COLO668 (cell line): ENCODE results near the gene SERPINA5.
"Not testable (repeated sequence)": the region's sequence is repeated elsewhere in the genome, so short reads cannot be mapped to it uniquely, and the experiment has no call there.

Experiments
- DNase-seq: peaks from one replicate; lab custom pipeline; 2025; ENCODE audit not compliant: unreplicated experiment; lab: John Stamatoyannopoulos, UW

The SERPINA5 gene

GRCh38 chr14:94573475-94574277, 7.5 kb upstream of the SERPINA5 start:
- DNase-seq, result no peak

DNA sequence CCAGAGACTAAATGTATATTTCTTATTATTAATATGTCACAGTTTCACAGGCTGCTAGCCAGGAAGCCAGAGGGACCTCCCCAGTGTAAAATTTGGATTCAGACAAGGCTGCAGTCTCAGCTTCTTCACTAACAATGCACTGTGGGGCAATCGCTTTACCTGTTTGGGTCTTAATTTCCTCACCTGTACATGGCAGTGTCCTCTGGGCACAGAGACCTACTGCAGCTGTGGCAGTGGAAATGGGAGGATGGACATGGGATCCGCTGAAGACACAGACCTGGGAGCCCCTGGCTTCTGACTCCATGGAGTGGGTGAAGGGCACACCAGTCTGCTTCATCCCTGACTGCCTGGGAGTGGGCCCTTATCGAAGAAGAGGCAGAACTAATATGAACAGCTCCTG, 6.9 kb upstream of the SERPINA5 start:
- no peak for DNase-seq

DNA sequence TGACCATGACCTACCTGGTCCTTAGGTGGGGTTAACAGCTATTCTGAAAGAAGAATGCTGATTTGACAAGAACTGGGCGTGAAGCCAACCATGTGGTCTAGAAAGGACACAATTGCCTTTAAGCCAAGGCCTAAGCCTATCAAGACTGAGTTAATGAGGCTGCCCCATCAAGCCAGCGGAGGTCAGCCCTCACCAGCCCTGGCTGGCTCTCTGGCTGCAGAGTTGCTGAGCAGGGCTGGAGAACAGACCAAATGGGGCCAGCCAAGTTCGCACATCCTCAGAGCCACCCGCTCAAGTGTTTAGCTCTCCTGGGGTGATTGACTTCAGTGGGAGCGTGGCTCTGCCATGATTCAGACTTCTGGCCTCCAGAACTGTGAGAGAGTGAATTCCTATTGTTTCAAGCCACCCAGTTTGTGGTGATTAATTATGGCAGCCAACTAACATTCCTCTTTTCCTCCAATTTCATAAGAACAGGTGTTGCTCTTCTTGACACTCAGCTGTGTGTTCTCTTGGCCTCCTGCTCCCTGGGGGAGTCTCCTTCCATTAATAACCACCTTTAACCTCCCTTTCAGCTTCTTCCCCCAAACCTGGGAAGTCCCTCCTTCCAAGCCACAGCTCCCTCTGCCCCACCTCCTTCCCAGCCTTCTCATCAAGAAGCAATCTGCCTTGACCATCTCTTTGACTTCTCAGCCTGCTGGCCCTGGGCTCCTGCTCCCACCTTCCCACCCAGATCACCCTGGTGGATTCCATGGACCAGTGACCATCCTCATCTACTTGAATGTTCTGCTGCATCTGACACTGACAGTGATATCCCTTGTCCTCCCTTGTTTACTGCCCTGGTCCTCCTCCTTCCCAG, 5.3 kb upstream of the SERPINA5 start:
- DNase-seq, result no peak

- DNase-seq, result not testable (repeated sequence)
These were observed 3.8 kb upstream of the SERPINA5 start for GRCh38 chr14:94577472-94577871.

DNA sequence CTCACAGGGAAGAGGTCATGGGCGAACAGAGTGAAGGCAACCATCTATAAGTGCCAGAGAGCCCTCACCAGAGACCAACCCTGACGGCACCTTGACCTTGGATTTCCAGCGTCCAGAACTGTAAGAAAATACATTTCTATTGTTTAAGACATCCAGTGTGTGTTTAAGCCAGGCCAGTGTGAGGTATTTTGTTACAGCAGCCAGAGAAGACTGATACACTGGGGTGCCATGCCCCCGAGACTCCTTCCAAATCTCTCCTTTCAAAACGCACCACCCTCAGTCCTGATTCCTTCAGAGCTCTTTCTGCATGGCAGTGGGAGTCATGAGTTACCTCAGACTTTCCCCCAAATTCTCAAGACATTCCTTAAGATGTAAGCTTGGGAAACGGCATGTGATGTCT, 2.5 kb upstream of the SERPINA5 start:
- DNase-seq, result no peak

- no peak for DNase-seq
These were observed 1.0 kb downstream of the SERPINA5 start for GRCh38 chr14:94582199-94582750.

GRCh38 chr14:94582851-94583250, 1.6 kb downstream of the SERPINA5 start:
- DNase-seq, result no peak

GRCh38 chr14:94583557-94583956, 2.3 kb downstream of the SERPINA5 start:
- DNase-seq, result no peak

- DNase-seq, result no peak
These were observed 3.5 kb downstream of the SERPINA5 start for GRCh38 chr14:94584591-94585280.

DNA sequence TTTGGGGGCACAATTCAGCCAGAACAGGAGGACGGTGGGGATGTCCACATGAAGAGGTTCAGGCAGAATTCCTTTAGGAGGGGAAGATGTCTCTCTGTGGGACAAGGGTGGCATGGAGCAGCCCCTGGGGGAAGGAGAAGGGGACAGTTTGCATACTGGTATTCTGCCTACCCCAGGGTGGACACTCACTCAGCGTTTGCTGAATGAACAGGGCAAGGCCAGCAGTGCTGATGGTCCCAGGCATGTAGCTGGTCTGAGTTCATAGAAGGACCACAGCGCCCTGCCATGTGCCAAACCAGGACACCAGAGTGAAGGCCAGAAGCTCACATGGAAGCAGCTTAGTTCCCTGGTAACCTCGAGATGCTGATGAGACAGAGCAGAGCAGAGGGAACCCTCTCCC, 5.4 kb downstream of the SERPINA5 start:
- no peak for DNase-seq

DNA sequence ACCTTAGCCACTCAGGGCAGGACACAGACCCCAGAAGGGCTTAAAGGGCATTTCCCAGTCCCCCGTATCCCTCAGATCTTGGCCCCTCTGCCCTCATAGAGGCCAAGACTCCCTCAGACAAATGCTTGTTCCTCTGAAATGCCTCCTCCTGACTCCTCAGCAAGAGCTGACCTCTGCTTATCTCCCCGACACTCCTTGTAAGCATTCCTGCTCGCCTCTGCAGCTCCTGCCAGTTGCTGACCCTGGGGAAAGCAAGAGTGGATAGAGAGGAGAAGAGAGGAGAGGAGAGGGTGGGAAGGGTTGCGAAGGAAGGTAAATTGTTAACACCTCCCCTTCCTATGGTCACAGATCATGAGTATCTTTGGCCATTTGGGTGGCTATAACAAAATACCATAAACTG, 7.1 kb downstream of the SERPINA5 start:
- no peak for DNase-seq

DNA sequence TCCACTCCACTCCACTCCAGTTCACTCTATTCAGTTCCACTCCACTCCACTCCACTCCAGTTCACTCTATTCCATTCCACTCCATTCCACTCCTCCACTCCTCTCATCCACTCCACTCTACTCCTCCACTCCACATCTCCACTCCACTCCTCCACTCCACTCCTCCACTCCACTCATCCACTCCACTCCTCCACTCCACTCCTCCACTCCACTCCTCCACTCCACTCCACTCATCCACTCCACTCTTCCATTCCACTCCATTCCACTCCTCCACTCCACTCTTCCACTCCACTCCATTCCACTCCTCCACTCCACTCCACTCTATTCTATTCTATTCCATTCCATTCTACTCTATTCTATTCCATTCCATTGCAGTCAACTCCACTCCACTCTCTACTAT, 9.8 kb downstream of the SERPINA5 start:
- no peak for DNase-seq

GRCh38 chr14:94591871-94592270, 10.6 kb downstream of the SERPINA5 start:
- DNase-seq, result no peak

DNA sequence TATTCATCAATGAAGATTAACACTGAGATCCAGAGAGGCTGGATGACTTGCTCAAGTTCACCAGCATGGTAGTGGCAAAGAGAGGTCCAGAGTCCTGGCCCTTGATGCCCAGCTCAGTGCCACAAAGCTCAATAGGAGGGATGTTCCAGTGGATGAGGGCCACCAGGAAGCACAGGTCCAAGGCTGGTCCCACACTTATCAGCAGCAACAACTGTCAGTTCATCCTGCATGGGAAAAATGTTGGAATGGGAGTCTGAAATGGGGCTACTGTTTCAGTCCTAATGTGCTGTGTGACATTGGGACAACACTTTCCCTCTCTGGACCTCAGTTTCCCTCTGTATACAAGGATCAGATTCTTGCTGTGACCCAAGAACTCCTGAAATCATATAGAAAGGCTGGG, 11.2 kb downstream of the SERPINA5 start:
- DNase-seq, result no peak

DNA sequence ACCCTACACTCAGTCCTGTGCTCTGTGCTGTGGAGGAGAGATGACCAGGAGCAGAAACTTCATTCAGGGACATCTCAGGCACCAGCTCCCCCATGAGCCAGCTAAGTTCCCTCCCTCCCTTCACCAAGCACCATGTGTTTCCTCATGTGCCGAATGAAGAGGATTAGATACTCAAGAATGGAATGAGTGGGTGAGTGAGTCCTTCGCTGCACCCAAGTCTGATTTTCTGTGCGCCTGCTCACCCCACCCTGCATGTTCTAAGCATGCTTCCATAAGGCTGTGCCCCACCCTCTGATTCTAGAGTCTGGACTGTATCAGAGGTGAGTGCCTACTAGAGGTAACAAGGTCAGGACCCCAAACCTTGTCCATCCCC, 12.1 kb downstream of the SERPINA5 start:
- DNase-seq, result no peak

- no peak for DNase-seq
These were observed 12.7 kb downstream of the SERPINA5 start for GRCh38 chr14:94593749-94594431.

DNA sequence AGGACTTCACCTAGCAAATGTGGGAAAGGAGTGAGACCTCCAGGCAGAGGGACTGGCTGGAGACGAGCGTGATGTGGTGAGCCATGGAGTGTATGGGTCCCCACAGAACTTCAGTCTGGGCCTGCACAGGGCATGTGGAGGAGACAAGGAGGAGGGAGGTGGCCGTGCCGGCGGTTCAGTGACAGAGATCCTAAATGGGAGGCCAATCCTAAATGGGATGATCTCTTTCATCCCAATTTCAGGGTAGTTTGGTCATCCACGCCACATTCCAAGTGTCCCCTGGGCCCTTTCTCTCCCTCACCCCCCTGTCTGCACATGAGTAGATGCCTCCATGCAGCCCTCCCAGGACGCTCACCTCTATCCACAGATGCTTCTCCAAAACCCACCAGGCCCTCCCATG, 13.2 kb downstream of the SERPINA5 start:
- DNase-seq, result no peak

DNA sequence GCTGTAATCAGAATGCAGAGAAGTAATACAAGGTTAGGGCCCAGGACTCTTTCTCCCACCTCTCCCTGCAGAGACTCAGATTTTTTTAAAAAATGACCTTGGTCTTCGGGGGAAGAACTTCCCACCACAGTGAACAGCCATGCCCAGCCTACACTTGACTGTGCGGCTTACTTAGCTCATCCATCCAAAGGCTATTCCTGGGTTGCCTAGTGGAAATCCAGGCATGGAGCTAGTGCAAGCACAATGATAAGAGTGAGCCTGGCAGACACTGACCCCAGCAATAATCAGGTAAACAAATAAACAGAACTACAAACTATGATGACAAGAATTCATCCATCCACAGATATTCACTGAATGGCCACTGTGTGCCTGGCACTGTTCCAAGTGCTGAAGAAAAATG, 14.7 kb downstream of the SERPINA5 start:
- DNase-seq, result no peak

DNA sequence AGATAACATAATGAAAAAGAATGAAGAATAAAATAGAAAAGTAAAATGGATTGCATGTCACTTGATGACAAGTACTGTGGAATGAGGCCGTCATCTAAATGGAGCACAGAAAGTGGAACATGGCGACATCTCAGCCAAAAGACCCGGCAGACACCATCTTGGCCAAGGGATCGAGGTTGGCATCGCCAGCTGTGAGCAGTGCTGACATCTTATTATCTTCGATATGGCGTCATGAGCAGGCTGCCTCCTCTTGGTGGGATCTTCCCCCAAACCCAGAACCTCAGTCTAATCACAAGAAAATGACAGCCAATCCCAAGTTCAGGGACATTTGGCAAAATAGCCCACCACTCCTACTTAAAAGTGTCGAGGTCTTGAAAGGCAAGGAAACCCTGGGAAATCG, 15.1 kb downstream of the SERPINA5 start:
- DNase-seq, result no peak

- no peak for DNase-seq
These were observed 16.6 kb downstream of the SERPINA5 start for GRCh38 chr14:94597788-94598187.

- no peak for DNase-seq
These were observed 17.2 kb downstream of the SERPINA5 start for GRCh38 chr14:94598506-94598815.
